Stomach (tissue), 4 donors: ENCODE data around the gene OIP5.

ENCODE experiments used
- CTCF ChIP-seq, 7 experiments: fragments of 450-650 bp in 4 of 7; fragments of 200-600 bp in 3 of 7; sonication (generic) in 3 of 7; IDR thresholded peaks; one replicate each; pipeline ENCODE4 v1.5.1; 2016 to 2019; ENCODE audit warnings: antibody characterized with exemption in 7 of 7, control low read depth in 2 of 7, mild to moderate bottlenecking in 1 of 7
- POLR2AphosphoS5 ChIP-seq, 3 donors: sonication (generic); formaldehyde crosslinking; IDR thresholded peaks; one replicate each; pipeline ENCODE4 v1.6.1; 2016; ENCODE audit warnings: antibody characterized with exemption in 3 of 3

- TF ChIP-seq CTCF (IDR thresholded peaks at IDR 0.05) = no peak
- no peak for TF ChIP-seq POLR2AphosphoS5 (IDR thresholded peaks at IDR 0.05)
These were observed 62.5 kb downstream of the OIP5 start for GRCh38 chr15:41269887-41270286.
